Ishikawa (cell line): ENCODE measurements around the gene CIB1.

Source experiments
- EP300 ChIP-seq: IDR thresholded peaks from 2 replicates; pipeline ENCODE4 v1.6.1; 2012; ENCODE audit warnings: borderline replicate concordance
- MAX ChIP-seq: IDR thresholded peaks from 2 replicates; pipeline ENCODE4 v1.6.1; 2012
- NFIC ChIP-seq: IDR thresholded peaks from 2 replicates; pipeline ENCODE4 v1.6.1; 2012
- TEAD4 ChIP-seq: IDR thresholded peaks from 2 replicates; pipeline ENCODE4 v1.6.1; 2012
- USF1 ChIP-seq: IDR thresholded peaks from 2 replicates; pipeline ENCODE4 v1.6.1; 2012
- TF ChIP-seq, protein P1 (sequence below): IDR thresholded peaks from 2 replicates; pipeline ENCODE4 v1.6.1; 2012; ENCODE audit warnings: low read depth, mild to moderate bottlenecking

DNA sequence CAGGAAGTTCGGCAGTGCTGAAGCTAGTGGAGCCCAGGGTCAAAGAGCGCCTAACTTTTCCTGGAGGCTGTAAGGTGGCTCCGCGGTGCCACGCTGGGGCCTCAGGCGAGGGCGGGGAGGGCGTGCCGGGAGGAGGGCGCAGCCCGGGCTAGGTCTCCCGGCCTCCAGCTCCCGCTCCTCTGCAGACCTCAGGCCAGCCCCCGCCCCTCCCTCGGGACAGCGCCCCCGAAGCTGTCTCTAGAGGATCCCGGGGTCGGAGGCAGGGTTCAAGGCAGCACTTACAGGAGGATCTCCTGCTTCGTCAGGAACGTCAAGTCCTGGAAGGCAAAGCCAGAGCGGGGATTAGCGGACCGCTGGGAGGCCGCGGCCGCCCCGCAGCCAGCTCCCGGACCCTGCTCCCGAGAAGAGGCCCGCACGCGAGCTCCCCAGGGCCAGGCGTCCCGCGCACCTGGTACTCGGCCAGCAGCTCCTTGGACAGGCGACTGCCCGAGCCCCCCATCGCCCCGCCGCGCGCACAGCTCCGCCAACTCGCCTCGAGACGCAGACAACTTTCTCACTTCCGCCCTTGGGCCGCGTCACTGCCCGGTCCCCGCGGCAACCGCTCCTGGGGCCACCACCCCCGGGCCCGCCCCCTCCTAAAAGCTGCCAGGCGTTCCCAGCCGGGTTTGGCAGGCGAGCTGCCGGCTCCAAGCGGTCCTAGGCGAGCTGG is at the start of gene CIB1:
- peak; percentile 77 for TF ChIP-seq MAX
- TF ChIP-seq, protein P1, sequence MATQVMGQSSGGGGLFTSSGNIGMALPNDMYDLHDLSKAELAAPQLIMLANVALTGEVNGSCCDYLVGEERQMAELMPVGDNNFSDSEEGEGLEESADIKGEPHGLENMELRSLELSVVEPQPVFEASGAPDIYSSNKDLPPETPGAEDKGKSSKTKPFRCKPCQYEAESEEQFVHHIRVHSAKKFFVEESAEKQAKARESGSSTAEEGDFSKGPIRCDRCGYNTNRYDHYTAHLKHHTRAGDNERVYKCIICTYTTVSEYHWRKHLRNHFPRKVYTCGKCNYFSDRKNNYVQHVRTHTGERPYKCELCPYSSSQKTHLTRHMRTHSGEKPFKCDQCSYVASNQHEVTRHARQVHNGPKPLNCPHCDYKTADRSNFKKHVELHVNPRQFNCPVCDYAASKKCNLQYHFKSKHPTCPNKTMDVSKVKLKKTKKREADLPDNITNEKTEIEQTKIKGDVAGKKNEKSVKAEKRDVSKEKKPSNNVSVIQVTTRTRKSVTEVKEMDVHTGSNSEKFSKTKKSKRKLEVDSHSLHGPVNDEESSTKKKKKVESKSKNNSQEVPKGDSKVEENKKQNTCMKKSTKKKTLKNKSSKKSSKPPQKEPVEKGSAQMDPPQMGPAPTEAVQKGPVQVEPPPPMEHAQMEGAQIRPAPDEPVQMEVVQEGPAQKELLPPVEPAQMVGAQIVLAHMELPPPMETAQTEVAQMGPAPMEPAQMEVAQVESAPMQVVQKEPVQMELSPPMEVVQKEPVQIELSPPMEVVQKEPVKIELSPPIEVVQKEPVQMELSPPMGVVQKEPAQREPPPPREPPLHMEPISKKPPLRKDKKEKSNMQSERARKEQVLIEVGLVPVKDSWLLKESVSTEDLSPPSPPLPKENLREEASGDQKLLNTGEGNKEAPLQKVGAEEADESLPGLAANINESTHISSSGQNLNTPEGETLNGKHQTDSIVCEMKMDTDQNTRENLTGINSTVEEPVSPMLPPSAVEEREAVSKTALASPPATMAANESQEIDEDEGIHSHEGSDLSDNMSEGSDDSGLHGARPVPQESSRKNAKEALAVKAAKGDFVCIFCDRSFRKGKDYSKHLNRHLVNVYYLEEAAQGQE: no peak
- TF ChIP-seq NFIC: no peak
- TF ChIP-seq TEAD4: no peak
- TF ChIP-seq EP300: no peak
- TF ChIP-seq USF1: no peak
